OCI-LY1 (cell line): ENCODE data around the gene IQSEC1.

ENCODE experiments used
- CTCF ChIP-seq: fragments of 200-600 bp; sonication (generic), shearing (Covaris generic); IDR thresholded peaks from 2 replicates; pipeline ENCODE4 v1.5.1; 2017; ENCODE audit warnings: mild to moderate bottlenecking, antibody characterized with exemption, low read length, moderate library complexity, mixed read lengths
- EZH2 ChIP-seq: fragments of 200-600 bp; sonication (generic), shearing (Covaris generic); IDR thresholded peaks from 2 replicates; pipeline ENCODE4 v1.8.0; 2017; ENCODE audit warnings: borderline replicate concordance, mixed run types, mild to moderate bottlenecking, antibody characterized with exemption, low read length, moderate library complexity, mixed read lengths

- TF ChIP-seq EZH2 (no peak), CTCF (no peak)
Observed at GRCh38 chr3:12957824-12958792, 115.1 kb downstream of the IQSEC1 start.
